Measurements from ENCODE around the gene TOMM70. TPM values are rescaled to one million over a fixed set of nuclear protein-coding genes. Genes with fewer than 3 reads are reported as not detected.

The TOMM70 gene
- total and polyA plus RNA-seq, 2 donors (not counting 3 experiments of a cell fraction or from before 2014, with no cell fraction given) = 7.6 to 32.3 TPM

GRCh38 chr3:100366424-100366823 is 34.5 kb downstream of the TOMM70 start:
- ChIA-PET CTCF (no interaction called here), POLR2A (no interaction called here)
- Histone ChIP-seq H3K9me3 (replicated peaks; ENCODE audit: control insufficient read depth, insufficient read depth, low read length) (no peaks in the 10 kb centered on the region), H3K27me3 (ENCODE audit: control insufficient read depth in 2 of 2, insufficient read depth in 2 of 2, low read length in 2 of 2) (no peaks in the 10 kb centered on the region), H3K36me3 (ENCODE audit: control insufficient read depth in 2 of 2, extremely low read depth in 1 of 2, insufficient read depth in 2 of 2, low read length in 2 of 2) (peaks cover 7 to 13% of the 10 kb centered on the region in 2 experiments), H3K79me2 (ENCODE audit: control insufficient read depth, insufficient read depth, low read length) (no peaks in the 10 kb centered on the region), H3K27ac (ENCODE audit: insufficient read depth, low read depth, low read length) (no peak overlapping the region), H4K20me1 (replicated peaks; ENCODE audit: control insufficient read depth, extremely low read depth, insufficient read depth, low read length) (no peaks in the 10 kb centered on the region), H3K4me2 (ENCODE audit: insufficient read depth, low read length) (no peak overlapping the region), H3K9ac (replicated peaks; ENCODE audit: extremely low read depth, insufficient read depth, low read length) (no peak overlapping the region), H3K9me1 (replicated peaks; ENCODE audit: control insufficient read depth, extremely low read depth, insufficient read depth, low read length) (no peaks in the 10 kb centered on the region), H3K4me1 (ENCODE audit: control insufficient read depth, extremely low read depth, insufficient read depth, low read length) (no peaks in the 10 kb centered on the region), H3K4me3 (replicated peaks in 1 of 3; ENCODE audit: insufficient read depth in 1 of 3, low read depth in 1 of 3, low read length in 3 of 3) (no peak overlapping the region), H2AFZ (ENCODE audit: low read depth, low read length) (no peak overlapping the region)
- DNase-seq (ENCODE audit: low read depth, low spot score) (no peak), FAIRE-seq (no peak)
- TF ChIP-seq EZH2 (IDR thresholded peaks at IDR 0.05; ENCODE audit: borderline replicate concordance, low read depth, low read length, severe bottlenecking) (no peak), JUN (IDR thresholded peaks at IDR 0.05; ENCODE audit: borderline replicate concordance, insufficient read depth, insufficient read length, low read depth) (no peak), MYC (IDR thresholded peaks at IDR 0.05; ENCODE audit: low read depth, low read length) (no peak), MAX (IDR thresholded peaks at IDR 0.05; ENCODE audit: insufficient read depth, insufficient read length) (no peak), CTCF (IDR thresholded peaks at IDR 0.05; ENCODE audit: extremely low read depth in 1 of 2, insufficient read depth in 1 of 2, low read depth in 1 of 2, low read length in 2 of 2) (no peak), FOS (IDR thresholded peaks at IDR 0.05; ENCODE audit: borderline replicate concordance, insufficient read depth, low read length) (no peak), GATA2 (IDR thresholded peaks at IDR 0.05; ENCODE audit: insufficient read depth, insufficient read length, low read depth, low read length) (no peak), POLR2AphosphoS5 (IDR thresholded peaks at IDR 0.05; ENCODE audit: insufficient read depth, low read depth, low read length) (no peak)
- BruUV-seq (replicated peaks) = no TSS peak
- intact Hi-C loops (cut with micrococcal nuclease) = no loop called here
- dilution Hi-C loops (cut with MboI; ENCODE audit: extremely low pct_ligation_motif_present, low sequenced_read_pairs) = no loop called here

All from endothelial cell of umbilical vein (primary cell).